GM18907 (cell line): ENCODE data around the gene ADGRD1.

Experiments
- ATAC-seq: cut with Tn5 transposase; IDR thresholded peaks from one replicate; pipeline ENCODE4 v1.9.1; 2021; ENCODE audit warnings: mild to moderate bottlenecking, moderate library complexity; ENCODE audit not compliant: unreplicated experiment

ADGRD1 gene

DNA sequence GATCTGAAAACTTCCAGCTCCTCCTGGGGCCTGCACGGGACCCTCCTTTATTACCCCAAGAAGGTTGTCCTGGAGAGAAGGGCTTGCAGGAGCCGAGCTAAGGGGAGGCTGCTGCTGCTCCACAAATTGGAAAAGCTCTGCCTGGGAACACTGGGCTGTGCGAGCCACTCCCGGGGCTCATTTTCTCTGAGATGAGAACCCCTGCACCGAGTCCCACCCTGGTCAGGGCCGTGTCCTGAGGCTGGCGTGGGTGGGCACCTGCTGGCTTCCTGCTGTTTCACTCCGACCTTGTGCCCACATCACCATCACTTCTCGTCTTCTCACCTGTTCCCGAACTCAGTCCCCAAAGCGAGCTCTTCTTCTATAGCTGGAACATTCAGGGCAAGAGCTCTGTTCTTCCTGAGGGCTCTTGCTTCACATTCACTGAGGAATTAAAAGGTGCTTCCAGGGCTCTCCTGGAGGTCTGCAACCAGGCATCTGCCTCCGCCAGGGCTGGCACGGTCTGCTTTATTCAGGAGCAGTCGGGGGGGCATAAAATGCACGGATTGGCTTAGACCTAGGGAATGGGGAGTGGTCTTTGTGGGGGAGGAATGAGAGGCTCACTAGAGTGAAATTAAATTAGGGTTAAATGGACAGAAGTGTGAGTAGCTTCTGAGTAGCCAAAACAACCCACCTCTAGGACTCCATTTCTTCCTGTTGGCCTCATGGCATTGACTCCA is 98.5 kb downstream of the ADGRD1 start:
- no peak for ATAC-seq

DNA sequence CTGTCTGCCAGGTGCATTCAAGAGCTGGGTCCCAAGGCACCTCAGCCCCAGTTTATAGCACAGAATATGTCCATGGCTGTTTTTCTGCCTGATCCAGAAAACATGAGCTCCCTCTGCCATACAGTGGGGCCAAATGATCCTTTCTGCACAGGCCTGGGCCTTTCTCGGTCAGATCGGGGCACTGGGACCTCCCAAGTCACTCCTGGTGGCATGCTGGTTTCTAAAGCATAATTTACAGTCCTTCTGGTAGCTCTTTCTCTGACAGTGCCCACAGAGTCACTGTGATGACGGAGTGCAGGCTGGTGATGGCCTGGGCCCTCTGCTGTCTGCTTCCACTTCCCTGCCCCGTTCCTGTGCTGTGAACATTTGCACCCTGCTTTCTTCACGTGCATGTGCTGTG is 99.2 kb downstream of the ADGRD1 start:
- no peak for ATAC-seq

DNA sequence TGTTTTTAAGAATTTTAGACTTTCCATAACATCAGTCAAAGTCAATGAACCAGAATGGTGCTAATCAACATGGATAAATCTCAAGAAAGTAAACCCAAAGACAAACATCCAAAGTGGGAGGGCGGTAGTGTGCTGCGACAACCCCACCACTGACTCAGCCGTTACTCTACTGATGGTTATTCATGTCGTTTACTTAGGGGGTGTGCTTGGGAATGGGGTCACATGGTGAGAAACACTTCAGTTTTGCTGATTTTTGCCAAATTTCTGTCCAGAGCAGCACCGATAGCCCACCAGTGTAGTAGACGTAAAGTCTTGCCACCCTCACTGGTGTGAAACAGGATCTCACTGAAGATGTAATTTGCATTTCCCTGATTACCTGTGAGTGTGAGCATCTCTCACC is 99.9 kb downstream of the ADGRD1 start:
- no peak for ATAC-seq

DNA sequence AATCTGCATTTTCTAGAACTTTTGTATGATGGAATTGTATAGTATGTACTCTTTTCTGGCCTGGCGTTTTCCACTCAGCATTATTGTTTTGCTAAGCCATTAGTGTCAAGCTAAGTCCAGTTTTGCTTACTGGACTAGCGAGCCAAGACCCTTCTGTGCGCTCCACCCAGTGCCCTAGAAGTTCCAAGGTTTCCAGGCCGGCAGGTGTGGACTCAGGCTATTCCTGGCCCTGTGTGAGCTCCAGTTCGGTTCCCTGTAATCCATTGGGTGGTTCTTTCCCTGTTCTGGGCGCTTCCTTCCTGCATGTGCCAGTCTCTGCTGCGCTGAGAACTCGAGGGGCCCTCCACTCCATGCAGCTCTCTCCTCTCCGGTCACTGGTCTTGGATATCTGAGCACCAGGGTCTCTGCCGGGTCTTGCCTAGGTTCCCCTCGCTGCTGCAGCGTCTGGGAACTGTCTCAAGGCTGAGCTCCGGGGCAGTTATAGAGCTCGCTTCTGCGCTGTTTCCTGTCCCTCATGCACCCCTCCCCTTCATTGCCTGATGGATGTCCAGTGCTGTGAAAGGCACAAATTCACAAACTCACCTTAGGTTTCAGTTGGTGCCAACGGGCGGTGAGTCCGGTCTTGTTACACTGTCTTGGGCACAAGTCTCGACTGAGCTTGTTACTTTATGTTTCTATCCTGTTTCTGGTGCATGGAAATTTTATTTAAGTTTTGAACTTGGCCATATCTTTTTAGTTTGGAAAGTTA is 100.8 kb downstream of the ADGRD1 start:
- ATAC-seq: no peak

DNA sequence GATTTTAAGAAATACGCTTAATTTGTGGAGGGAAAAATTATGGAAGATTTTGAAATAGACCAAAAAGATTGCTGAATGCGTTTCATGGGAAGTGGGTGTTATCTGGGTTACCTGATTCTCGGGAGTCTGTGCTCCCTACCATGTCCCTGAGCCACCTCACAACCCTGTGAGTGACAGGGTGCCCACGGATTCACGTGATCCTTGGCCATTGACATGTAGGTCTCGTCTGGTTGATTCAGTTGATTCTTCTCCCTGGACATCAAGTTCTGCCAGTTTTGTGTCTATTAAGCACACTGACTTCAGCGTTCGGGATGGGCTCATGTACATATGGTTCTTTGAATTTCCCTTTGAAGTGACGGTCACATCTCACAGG is 101.4 kb downstream of the ADGRD1 start:
- ATAC-seq: no peak

DNA sequence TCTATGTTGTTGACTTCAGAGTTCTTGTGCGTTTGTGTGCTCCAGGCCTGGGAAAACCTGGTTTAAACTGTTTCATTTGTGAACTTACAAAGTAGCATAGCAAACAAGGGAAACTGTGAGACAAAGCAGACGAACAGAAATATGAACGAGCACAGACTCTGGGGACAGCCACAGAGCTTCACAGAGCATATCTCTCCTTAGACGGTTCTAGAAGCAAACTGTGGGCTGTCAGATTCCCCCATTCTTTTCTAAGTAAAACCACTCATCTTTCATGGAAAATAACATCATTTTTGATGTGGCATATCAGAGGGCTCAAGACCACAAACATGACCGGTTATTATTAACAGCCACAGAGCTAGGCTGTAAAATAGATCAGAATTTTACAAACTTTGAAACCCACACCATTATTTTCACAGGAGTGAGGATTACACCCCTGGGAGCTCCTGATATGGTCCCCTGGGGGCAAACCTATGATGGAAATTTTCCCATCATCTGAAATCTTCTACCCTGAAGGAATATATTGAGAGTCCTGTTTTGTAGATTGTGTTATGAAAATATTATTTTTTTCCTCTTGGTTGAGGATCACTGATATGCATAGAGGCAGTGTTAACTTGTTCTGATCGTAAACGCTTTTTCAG is 102.0 kb downstream of the ADGRD1 start:
- no peak for ATAC-seq

DNA sequence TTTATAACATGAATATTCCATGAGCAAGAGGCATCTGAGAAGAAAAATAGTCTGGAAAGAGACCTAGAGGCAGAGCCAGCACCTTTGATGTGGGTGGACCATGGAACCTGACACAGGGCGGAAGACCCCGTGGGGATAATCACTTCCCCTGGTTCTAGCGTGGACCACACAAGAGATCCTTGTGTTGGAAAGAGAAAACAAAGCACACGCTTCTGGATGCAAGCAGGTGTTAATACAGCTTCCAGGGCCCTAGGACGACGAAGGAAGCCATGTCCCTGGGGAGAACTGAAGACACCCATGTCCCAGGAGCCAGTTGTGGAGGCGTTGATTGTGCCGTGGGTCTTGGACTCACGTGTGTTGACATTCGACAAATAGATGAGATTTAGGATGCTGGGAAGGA is 102.9 kb downstream of the ADGRD1 start:
- no peak for ATAC-seq

DNA sequence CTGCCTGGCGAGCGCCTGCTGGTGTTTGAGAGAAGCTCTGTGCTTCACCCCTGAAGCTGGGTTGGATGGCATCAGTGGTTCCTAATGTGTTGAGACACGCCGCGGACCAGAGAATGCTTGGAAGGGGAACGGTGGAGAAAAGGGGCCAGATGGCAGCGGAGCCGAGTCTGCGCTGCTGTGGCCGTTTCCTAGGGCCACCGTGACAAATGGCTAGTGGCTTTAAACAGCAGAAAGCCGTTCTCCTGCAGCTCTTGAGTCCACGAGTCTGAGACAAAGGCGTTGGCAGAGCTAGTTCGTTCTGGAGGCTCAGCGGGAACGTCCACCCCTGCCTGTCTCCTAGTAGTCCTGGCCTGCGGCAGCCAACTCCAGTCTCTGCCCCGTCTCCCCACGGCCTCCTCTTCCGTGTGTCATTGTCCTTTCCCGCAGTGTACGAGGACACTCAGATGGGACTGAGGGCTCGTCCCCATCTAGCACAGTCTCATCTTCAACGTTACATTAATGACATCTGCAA is 103.6 kb downstream of the ADGRD1 start:
- no peak for ATAC-seq

DNA sequence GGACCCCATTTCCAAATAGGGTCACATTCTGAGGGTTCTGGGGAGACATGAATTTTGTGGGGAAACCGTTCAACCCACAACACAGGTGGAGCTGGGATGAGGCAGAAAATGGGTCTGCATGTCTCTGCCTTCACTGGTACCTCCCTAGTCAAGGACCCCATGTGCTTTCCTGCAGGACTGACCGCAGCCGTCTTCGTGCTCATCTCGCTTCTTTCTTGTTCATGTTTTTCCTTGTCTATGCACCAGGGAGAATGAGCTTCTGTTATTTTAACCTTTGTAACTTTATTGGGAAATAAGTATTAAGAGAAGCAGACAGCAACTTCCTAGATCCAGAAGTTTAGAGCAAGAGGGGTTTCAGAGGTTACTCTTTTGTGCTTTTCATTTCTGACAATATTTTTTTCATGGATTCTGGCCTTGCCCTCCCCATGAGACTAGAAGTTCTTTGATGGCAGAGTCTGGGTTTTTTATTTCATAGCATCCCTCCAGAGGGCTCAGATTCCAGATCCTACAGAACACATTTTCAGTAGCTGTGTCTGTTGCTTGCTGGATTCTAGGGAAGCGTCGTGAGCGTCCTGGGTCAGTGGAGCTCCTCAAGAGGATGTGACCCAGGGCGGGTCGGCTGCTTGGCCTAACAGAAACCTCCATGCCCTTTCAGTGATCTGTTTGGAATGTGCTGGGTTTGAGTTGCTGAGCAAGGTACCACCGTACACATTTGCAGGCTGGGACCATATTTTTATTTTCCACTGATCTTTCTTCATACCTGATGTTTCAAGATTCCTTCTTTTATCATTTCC is 104.2 kb downstream of the ADGRD1 start:
- no peak for ATAC-seq

DNA sequence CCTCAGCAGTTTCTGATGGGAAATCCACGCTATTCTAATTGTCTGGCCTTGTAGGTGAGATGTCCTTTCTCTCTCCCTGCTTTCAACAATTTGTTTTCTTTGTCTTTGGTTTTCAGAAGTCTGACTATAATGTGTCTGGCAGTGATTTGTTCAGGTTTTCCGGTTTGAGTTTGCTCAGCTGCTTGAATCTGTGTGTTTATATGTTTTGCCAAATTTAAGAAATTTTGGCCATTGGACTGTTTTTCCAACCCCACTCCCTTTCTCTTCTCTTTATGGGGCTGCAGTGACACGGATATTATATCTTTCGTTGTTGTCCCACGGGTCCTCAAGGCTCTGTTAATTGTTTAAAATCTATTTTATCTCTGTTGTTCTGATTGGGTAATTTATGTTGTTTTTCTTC is 105.0 kb downstream of the ADGRD1 start:
- ATAC-seq: no peak

DNA sequence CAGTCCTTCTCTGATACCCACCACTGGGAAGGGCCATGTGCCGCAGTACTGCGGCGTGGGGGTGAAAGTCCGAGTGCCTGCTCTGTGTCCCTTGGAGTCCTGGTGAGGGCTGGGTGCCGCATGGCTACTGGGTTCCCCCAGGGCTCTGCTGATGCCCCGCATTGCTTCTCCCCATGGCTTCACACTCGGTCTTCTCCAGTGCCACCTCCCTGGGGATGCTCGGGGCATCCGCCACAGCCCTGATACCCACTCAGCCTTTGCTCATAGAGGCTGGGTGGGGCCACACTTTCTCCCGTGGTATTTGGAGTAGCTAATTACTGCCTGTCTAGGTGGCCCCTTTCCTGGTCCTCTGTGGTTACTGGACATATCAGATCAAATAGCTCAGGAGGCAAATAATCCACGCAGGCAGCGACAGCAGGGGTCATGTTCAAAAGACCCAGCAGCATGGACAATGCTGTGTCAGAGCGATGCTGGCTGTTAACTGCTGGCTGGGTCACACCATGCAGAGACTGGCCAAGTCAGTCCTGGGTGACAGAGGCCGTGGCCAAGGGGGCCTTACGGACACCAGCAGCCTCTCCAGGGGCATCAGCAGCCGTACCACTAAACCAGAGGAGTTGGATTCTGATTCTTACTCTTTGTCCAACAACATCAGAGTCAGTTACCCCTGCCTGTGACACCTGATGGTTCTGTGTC is 106.5 kb downstream of the ADGRD1 start:
- no peak for ATAC-seq

DNA sequence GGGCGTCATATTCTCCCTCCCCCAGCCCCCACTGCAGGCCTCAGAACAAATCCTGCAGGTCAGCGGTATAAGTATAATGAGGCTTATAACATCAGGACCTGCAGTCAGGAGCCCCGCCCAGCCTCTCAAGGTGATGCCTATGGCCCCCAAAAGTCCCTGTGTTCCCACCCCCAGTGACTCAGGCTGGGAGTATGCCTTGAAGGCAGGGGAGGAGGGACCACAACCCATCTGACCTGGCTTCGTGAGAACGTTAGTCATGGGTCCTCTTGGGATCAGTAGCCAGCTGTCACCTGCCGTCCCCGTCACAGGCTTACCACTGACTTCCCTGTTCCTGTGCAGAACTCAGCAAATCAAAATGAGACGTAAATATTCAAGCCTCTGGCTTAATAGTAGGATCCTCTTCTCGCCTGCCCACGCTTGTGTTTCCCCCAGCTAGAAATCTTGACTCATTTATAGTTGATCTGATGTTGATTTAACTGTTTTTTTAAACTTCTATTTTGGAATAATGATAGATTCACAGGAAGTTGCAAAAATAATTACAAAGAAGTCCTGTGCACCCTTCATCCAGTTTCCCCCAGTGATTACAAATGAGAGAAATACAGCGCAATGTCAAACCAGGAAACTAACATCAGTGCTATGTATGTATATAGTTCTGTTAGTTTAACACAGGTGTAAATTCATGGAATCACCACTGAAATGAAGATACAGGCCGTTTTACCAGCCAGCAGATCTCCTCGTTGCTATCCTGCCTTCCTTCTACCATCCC is 107.5 kb downstream of the ADGRD1 start:
- ATAC-seq: no peak

DNA sequence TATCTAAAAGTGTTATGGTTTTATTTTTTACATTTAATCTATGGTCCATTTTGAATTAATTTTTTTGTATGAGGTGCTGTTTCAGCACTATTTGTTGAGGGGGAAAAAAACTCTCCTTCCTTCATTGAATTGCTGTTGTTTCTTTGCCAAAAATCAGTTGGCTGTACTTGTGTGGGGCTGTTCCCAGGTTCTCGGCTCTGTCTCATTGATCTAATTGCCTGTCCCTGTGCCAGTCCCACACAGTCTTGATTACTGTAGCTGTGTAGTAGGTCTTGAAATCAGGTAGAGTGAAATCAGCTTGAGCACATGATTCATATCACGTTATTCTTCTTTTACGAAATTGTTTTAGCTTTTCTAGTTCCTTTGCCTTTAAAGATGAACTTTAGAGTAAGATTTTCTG is 109.7 kb downstream of the ADGRD1 start:
- no peak for ATAC-seq

DNA sequence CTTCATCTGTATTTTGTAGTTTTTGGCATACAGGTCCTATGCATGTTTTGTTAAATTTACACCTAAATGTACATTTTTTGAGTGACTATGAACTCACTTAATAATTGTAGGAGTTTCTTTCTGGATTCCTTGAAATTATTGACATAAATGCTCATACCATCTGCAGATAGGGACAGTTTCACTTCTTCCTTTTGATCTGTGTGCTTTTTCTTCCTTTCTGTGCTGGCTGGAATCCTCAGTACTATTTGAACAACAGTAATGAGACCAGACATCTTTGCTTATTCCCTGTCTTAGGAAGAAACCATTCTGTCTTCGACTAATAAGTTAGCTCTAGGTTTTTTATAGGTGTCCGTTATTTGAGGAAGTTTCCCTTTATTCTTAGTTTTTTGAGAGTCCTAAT is 110.3 kb downstream of the ADGRD1 start:
- no peak for ATAC-seq

DNA sequence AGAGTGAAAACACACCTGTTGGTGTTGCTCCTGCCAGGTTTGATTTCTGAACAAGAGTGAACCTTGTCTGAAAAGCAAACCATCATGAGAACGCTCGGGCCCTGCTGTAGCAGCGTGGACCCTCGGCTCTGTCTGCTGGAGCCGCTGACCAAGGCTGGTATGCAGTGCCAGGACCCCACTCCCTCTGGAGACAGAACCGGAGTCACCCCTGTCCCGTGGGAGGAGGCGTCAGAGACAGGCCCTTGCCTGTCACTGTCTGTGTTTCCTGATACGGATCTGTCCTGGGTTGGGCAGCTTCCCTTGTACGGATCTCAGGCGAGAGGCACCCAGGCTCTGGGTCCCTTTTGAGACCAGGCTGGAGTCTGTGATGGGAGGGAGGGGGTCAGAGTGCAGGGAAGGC is 111.6 kb downstream of the ADGRD1 start:
- no peak for ATAC-seq

DNA sequence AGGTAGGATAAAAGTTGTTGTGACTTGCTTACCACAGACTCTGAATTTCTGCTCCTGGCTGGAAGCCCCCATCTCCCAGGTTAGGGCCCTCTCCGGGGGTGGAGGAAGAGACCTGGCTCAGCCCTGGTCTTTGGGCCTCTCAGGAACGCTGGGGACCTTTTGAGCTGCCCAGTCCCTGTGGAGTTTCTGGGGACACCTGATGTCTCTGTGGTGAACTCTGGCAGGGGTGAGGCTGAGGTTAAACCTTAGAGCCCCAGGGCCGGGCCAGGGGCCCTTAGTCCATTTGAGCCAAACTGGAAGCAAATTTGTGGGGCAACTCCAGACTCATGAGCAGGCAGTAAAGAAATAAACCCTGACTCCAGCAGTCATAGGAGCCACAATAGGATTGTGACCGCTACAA is 112.1 kb downstream of the ADGRD1 start:
- ATAC-seq: no peak

DNA sequence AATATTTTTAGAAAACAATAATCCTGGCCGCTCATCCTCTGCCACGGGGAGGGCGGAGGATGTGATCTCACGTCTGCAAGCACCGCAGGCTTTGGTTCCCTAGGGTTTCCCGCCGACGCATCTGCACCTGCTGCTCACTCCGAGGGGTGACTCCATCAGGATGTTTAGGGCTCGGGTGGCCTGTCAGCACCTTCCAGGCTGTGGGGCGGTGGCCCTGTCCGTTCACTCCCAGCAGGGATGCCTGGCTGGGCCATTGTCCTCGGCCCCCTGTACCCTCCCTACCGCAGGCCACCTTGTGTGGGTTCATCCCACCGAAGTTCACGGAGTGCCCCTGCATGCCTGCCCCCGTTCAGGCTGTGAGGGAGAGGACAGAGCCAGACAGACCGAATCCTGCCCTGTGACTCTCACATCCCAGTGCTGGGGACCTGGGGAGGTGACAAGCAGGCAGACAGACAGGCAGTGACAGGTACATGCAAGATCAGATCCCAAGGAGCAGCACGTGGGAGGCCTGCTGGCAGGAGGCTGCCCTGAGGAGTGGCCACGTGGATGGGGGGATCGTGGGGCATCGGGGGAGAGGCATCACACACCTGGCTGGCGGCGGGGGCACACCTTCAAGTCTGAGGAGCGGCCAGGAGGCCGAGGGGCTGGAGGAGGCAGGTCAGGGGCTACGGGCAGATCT is 112.6 kb downstream of the ADGRD1 start:
- ATAC-seq: no peak

DNA sequence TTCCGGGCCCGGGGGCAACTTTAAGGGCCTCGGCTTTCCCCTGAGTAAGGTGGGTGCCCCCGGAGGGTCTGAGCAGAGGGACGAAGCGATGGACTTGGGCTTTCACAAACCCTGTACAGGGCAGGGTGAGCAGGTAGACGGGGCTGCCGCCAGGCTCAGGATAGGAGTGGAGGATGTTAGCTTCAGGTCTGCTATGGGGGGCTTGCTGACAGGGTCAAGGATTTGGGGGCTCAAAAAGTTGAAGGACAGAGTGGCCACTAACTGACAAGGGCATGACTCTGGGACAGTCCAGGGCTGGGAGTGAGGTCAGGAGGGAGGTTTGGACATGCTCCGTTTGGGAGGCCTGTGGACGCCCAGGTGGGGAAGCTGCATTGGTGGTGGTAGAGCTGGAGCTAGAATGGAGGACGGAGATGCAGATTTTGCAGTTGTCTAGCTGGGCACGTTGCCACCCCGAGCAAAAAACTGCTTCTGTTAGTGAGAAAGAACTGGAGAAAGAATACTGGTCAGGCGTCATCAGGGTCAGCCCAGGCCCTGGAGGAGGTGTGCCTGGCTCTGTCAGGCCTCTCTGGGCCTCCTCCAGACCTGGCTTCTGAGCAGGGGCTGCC is 113.3 kb downstream of the ADGRD1 start:
- ATAC-seq: no peak
